ENCODE results near the gene SNX13.
A peak's percentile ranks its signal among the peaks of the same experiment; 100 is the strongest.

The SNX13 gene

GRCh38 chr7:17929647-17930395 is 10.5 kb downstream of the SNX13 start:
- no peak overlapping the region for H3K4me2 ChIP-seq
- H3K27ac ChIP-seq, result no peak overlapping the region
- H3K9ac ChIP-seq, result no peak overlapping the region
- H3K9me3 ChIP-seq (replicated peaks in 1 of 11), result no peaks in the 10 kb centered on the region; a peak in 2 of 22 replicates
- H3K27me3 ChIP-seq, result no peaks in the 10 kb centered on the region
- TF ChIP-seq Cebpa-rat (IDR thresholded peaks at IDR 0.05), result no peak
- H3K4me3 ChIP-seq, result no peak overlapping the region
- H3K4me1 ChIP-seq, result peaks cover 7 to 36% (median 10%) of the 10 kb centered on the region in 10 experiments; a peak in 15 of 20 replicates
- H4K20me1 ChIP-seq, result peaks cover 23 to 100% (median 76%) of the 10 kb centered on the region in 11 experiments; a peak in 19 of 22 replicates
- peaks cover 0 to 5% (median 0%) of the 10 kb centered on the region in 11 experiments; a peak in 6 of 22 replicates for H3K36me3 ChIP-seq

GRCh38 chr7:17928055-17928454 is 12.2 kb downstream of the SNX13 start:
- Histone ChIP-seq H3K27me3 (no peaks in the 10 kb centered on the region), H4K20me1 (peaks cover 24 to 100% (median 79%) of the 10 kb centered on the region in 11 experiments; a peak in 19 of 22 replicates)
- TF ChIP-seq Cebpa-rat (IDR thresholded peaks at IDR 0.05), result no peak

GRCh38 chr7:17921857-17922416 is 18.4 kb downstream of the SNX13 start:
- Histone ChIP-seq H3K36me3 (peaks cover 0 to 28% (median 4%) of the 10 kb centered on the region in 11 experiments; a peak in 8 of 22 replicates), H4K20me1 (peaks cover 8 to 99% (median 54%) of the 10 kb centered on the region in 11 experiments; a peak in 20 of 22 replicates), H3K27me3 (no peaks in the 10 kb centered on the region), H3K4me3 (no peak overlapping the region), H3K9ac (no peak overlapping the region), H3K4me2 (peak overlapping the region in 2 of 11 experiments; percentile 5 to 13; a peak in 2 of 22 replicates), H3K27ac (no peak overlapping the region), H3K4me1 (peaks cover 0 to 20% (median 0%) of the 10 kb centered on the region in 10 experiments; a peak in 4 of 20 replicates), H3K9me3 (replicated peaks in 1 of 11) (peaks cover 16 to 26% (median 21%) of the 10 kb centered on the region in 11 experiments)
- TF ChIP-seq Cebpa-rat (IDR thresholded peaks at IDR 0.05), result no peak

More at GRCh38 chr7:17928055-17928454, 12.2 kb downstream of the SNX13 start:
- H3K36me3 ChIP-seq, result peaks cover 0 to 9% (median 0%) of the 10 kb centered on the region in 11 experiments; a peak in 6 of 22 replicates
- no peaks in the 10 kb centered on the region; a peak in 1 of 22 replicates for H3K9me3 ChIP-seq (replicated peaks in 1 of 11)
- no peak overlapping the region for H3K27ac ChIP-seq
- H3K9ac ChIP-seq, result no peak overlapping the region
- H3K4me1 ChIP-seq, result peaks cover 0 to 21% (median 0%) of the 10 kb centered on the region in 10 experiments; a peak in 4 of 20 replicates
- no peak overlapping the region for H3K4me3 ChIP-seq
- peak overlapping the region in 1 of 11 experiments; percentile 46; a peak in 1 of 22 replicates for H3K4me2 ChIP-seq

GRCh38 chr7:17917842-17918241 is 22.5 kb downstream of the SNX13 start:
- Histone ChIP-seq H3K4me3 (no peak overlapping the region), H4K20me1 (peaks cover 11 to 99% (median 48%) of the 10 kb centered on the region in 11 experiments; a peak in 19 of 22 replicates), H3K4me2 (no peak overlapping the region), H3K9me3 (replicated peaks in 1 of 11) (peaks cover 23 to 48% (median 42%) of the 10 kb centered on the region in 11 experiments), H3K27ac (no peak overlapping the region), H3K4me1 (peaks cover 0 to 25% (median 0%) of the 10 kb centered on the region in 10 experiments; a peak in 5 of 20 replicates), H3K27me3 (no peaks in the 10 kb centered on the region), H3K9ac (no peak overlapping the region), H3K36me3 (peaks cover 0 to 30% (median 5%) of the 10 kb centered on the region in 11 experiments; a peak in 6 of 22 replicates)
- TF ChIP-seq Cebpa-rat (IDR thresholded peaks at IDR 0.05), result no peak

- Histone ChIP-seq H3K27ac (no peak overlapping the region), H3K9ac (no peak overlapping the region), H3K4me2 (no peak overlapping the region), H3K9me3 (replicated peaks in 1 of 11) (peaks cover 23 to 59% (median 45%) of the 10 kb centered on the region in 11 experiments), H4K20me1 (peaks cover 17 to 99% (median 50%) of the 10 kb centered on the region in 11 experiments; a peak in 19 of 22 replicates), H3K27me3 (no peaks in the 10 kb centered on the region), H3K4me3 (no peak overlapping the region), H3K36me3 (peaks cover 0 to 32% (median 5%) of the 10 kb centered on the region in 11 experiments; a peak in 7 of 22 replicates), H3K4me1 (peaks cover 0 to 16% (median 0%) of the 10 kb centered on the region in 10 experiments; a peak in 5 of 20 replicates)
- TF ChIP-seq Cebpa-rat (IDR thresholded peaks at IDR 0.05), result no peak
Observed at GRCh38 chr7:17916786-17917185, 23.5 kb downstream of the SNX13 start.

- no peaks in the 10 kb centered on the region for H3K27me3 ChIP-seq
- peak overlapping the region in 3 of 11 experiments; percentile 2 to 36 (median 16); a peak in 3 of 22 replicates for H3K4me2 ChIP-seq
- TF ChIP-seq Cebpa-rat (IDR thresholded peaks at IDR 0.05), result no peak
- no peak overlapping the region for H3K9ac ChIP-seq
- no peak overlapping the region for H3K27ac ChIP-seq
- H3K36me3 ChIP-seq, result peaks cover 0 to 41% (median 8%) of the 10 kb centered on the region in 11 experiments; a peak in 9 of 22 replicates
- H3K4me1 ChIP-seq, result peaks cover 0 to 10% (median 0%) of the 10 kb centered on the region in 10 experiments; a peak in 4 of 20 replicates
- peaks cover 24 to 65% (median 45%) of the 10 kb centered on the region in 11 experiments for H3K9me3 ChIP-seq (replicated peaks in 1 of 11)
- peaks cover 14 to 99% (median 42%) of the 10 kb centered on the region in 11 experiments; a peak in 19 of 22 replicates for H4K20me1 ChIP-seq
- no peak overlapping the region for H3K4me3 ChIP-seq
Observed at GRCh38 chr7:17915796-17916195, 24.5 kb downstream of the SNX13 start.

- H3K4me2 ChIP-seq, result 0 out of 22 replicates have a peak overlapping the region, but pooled peaks of 1 of the 11 experiments have one; percentile 2
- H3K27ac ChIP-seq, result no peak overlapping the region
- peaks cover 0 to 47% (median 10%) of the 10 kb centered on the region in 11 experiments; a peak in 10 of 22 replicates for H3K36me3 ChIP-seq
- peaks cover 12 to 99% (median 41%) of the 10 kb centered on the region in 11 experiments; a peak in 17 of 22 replicates for H4K20me1 ChIP-seq
- H3K27me3 ChIP-seq, result no peaks in the 10 kb centered on the region
- peaks cover 30 to 72% (median 48%) of the 10 kb centered on the region in 11 experiments for H3K9me3 ChIP-seq (replicated peaks in 1 of 11)
- H3K4me3 ChIP-seq, result no peak overlapping the region
- no peak overlapping the region for H3K9ac ChIP-seq
- H3K4me1 ChIP-seq, result peaks cover 0 to 10% (median 0%) of the 10 kb centered on the region in 10 experiments; a peak in 4 of 20 replicates
- TF ChIP-seq Cebpa-rat (IDR thresholded peaks at IDR 0.05), result no peak
Observed at GRCh38 chr7:17915168-17915567, 25.1 kb downstream of the SNX13 start.

- Histone ChIP-seq H3K27me3 (no peaks in the 10 kb centered on the region), H3K4me3 (no peak overlapping the region), H3K27ac (no peak overlapping the region), H3K4me2 (no peak overlapping the region), H4K20me1 (peaks cover 12 to 100% (median 48%) of the 10 kb centered on the region in 11 experiments; a peak in 18 of 22 replicates), H3K9ac (no peak overlapping the region), H3K4me1 (peaks cover 0 to 10% (median 0%) of the 10 kb centered on the region in 10 experiments; a peak in 4 of 20 replicates), H3K36me3 (peaks cover 5 to 49% (median 11%) of the 10 kb centered on the region in 11 experiments; a peak in 13 of 22 replicates), H3K9me3 (replicated peaks in 1 of 11) (peaks cover 33 to 74% (median 49%) of the 10 kb centered on the region in 11 experiments)
- no peak for TF ChIP-seq Cebpa-rat (IDR thresholded peaks at IDR 0.05)
Observed at GRCh38 chr7:17913250-17913649, 27.0 kb downstream of the SNX13 start.
